Middle frontal gyrus (tissue), 1 donor: Measurements from ENCODE around the gene VWC2.

Experiments used
- DNase-seq: peaks from one replicate; pipeline ENCODE4 v3.0.0-alpha.2; 2015; ENCODE audit warnings: low spot score; ENCODE audit errors: extremely low spot score

VWC2 gene

GRCh38 chr7:49931627-49932026 lies 158.2 kb downstream of the VWC2 start:
- DNase-seq: no peak

GRCh38 chr7:49937608-49938007 lies 164.2 kb downstream of the VWC2 start:
- no peak for DNase-seq
